Measurements from ENCODE around the gene FDXR. TPM values are rescaled to one million over a fixed set of nuclear protein-coding genes. Genes with fewer than 3 reads are reported as not detected.

FDXR gene
- total RNA-seq, 1 experiment from 2014 or later, result 3.2 TPM

DNA sequence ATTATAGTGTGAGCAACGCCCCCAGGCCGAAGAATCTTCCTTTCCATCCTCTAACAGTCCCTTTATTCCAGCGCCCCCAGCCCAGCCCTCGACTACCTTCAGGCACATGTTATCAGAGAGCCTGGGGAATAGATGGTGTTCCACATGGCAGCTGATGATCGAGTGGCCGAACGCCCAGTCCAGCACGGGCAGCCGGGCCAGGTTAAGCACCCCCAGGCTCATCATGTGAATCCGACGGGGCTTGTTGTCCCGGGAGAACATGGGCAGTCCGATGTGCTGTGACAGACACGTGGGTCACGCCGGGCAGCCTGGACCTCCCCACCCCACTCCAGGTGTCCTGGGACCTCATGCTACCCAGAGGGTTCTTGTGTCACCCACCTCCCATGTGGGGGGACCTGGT lies 6.5 kb upstream of the FDXR start:
- H3K4me3 ChIP-seq (ENCODE audit: low read length), result no peak overlapping the region
- no peaks in the 10 kb centered on the region for H3K27me3 ChIP-seq (ENCODE audit: low read length)
- H3K4me1 ChIP-seq (ENCODE audit: low read length), result peaks cover 1% of the 10 kb centered on the region
- no peaks in the 10 kb centered on the region for H4K20me1 ChIP-seq (ENCODE audit: insufficient read depth, low read depth, low read length)
- no peaks in the 10 kb centered on the region for H3K36me3 ChIP-seq (ENCODE audit: insufficient read depth, low read length)
- no peaks in the 10 kb centered on the region for H3K9me3 ChIP-seq (ENCODE audit: low read length)
- H3K9me2 ChIP-seq (replicated peaks; ENCODE audit: insufficient read depth, low read length), result no peaks in the 10 kb centered on the region
- H3K4me2 ChIP-seq (ENCODE audit: low read depth, low read length, poor library complexity, severe bottlenecking), result no peak overlapping the region
- no peak for DNase-seq
- no peak overlapping the region for H3K9ac ChIP-seq (ENCODE audit: low read length)
- no peaks in the 10 kb centered on the region for H3K79me2 ChIP-seq (ENCODE audit: low read length)
- no peak overlapping the region for H2AFZ ChIP-seq (ENCODE audit: low read length)
- H3K27ac ChIP-seq (ENCODE audit: low read length), result no peak overlapping the region

DNA sequence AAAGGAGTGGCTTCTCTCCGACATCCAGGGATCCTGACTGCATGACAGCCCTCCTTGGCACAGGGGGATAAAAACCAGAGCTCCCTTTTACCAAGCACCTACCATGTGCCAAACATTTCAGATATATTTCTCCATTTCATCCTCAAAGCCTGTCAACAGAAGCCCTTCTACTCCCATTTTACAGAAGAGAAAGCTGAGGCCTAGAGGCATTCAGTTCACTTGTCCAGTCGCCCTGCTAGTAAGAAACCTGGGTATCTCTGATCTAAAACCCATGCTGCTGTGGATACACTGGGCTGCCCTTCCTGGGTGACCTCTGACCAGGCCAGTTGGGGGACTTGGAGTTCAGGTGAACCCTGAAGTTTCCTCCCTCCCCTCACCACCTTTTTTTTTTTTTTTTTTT lies 5.9 kb upstream of the FDXR start:
- H4K20me1 ChIP-seq (ENCODE audit: insufficient read depth, low read depth, low read length), result no peaks in the 10 kb centered on the region
- H3K4me2 ChIP-seq (ENCODE audit: low read depth, low read length, poor library complexity, severe bottlenecking), result no peak overlapping the region
- no peak for DNase-seq
- no peak overlapping the region for H2AFZ ChIP-seq (ENCODE audit: low read length)
- H3K79me2 ChIP-seq (ENCODE audit: low read length), result no peaks in the 10 kb centered on the region
- H3K9me2 ChIP-seq (replicated peaks; ENCODE audit: insufficient read depth, low read length), result no peaks in the 10 kb centered on the region
- no peak overlapping the region for H3K4me3 ChIP-seq (ENCODE audit: low read length)
- no peaks in the 10 kb centered on the region for H3K9me3 ChIP-seq (ENCODE audit: low read length)
- H3K4me1 ChIP-seq (ENCODE audit: low read length), result peaks cover 8% of the 10 kb centered on the region
- no peaks in the 10 kb centered on the region for H3K36me3 ChIP-seq (ENCODE audit: insufficient read depth, low read length)
- no peak overlapping the region for H3K9ac ChIP-seq (ENCODE audit: low read length)
- no peak overlapping the region for H3K27ac ChIP-seq (ENCODE audit: low read length)
- no peaks in the 10 kb centered on the region for H3K27me3 ChIP-seq (ENCODE audit: low read length)

DNA sequence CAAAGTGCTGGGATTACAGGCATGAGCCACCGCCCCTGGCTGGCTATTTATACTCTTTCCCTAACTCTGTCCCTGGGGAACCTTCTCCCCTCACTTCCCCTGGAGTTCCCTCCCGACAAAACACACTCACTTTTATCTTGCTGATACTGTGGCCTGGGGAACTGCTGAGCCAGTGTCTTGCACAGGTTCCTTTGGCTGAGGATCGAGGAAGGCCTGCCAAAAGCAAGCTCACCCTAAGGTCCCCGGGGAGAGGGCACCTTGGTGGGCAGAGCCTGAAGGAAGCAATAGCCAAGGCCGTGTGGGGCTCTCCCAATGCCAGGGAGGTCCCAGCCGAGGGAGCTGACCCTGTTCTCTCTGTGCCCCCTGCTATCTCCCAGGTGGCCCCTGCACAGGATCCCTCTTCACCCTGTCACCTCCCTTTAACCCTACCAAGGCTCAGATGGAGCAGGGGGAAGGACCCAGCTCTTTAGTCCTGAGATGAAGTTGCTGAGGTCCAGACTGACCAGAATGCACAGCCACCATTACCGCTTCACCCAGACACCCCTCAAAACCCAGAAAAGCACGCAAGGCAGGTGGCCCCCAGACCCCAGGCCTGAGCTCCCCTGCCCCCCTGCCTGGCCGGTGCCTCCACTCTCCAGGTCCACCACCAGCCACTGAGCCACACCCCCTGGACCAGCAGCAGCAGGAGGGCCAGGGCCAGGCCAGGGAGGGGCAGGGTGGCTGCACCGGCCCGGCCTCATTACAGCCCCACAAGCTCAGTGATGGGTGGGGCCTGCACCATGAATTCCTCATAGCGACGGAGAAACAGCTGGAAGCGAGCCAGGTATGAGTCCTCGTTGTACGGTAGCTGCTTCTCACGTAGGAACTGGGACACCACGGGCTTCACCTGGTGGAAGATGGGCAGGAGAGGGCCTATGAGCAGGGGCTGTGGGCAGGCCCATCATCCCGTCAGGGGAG lies 5.1 kb upstream of the FDXR start:
- Histone ChIP-seq H3K27me3 (ENCODE audit: low read length) (no peaks in the 10 kb centered on the region), H3K36me3 (ENCODE audit: insufficient read depth, low read length) (no peaks in the 10 kb centered on the region), H3K9me3 (ENCODE audit: low read length) (no peaks in the 10 kb centered on the region), H3K4me1 (ENCODE audit: low read length) (peaks cover 9% of the 10 kb centered on the region), H3K27ac (ENCODE audit: low read length) (no peak overlapping the region), H3K79me2 (ENCODE audit: low read length) (no peaks in the 10 kb centered on the region), H3K9ac (ENCODE audit: low read length) (no peak overlapping the region), H3K4me3 (ENCODE audit: low read length) (no peak overlapping the region), H4K20me1 (ENCODE audit: insufficient read depth, low read depth, low read length) (no peaks in the 10 kb centered on the region), H2AFZ (ENCODE audit: low read length) (no peak overlapping the region), H3K4me2 (ENCODE audit: low read depth, low read length, poor library complexity, severe bottlenecking) (no peak overlapping the region), H3K9me2 (replicated peaks; ENCODE audit: insufficient read depth, low read length) (no peaks in the 10 kb centered on the region)
- DNase-seq, result no peak

DNA sequence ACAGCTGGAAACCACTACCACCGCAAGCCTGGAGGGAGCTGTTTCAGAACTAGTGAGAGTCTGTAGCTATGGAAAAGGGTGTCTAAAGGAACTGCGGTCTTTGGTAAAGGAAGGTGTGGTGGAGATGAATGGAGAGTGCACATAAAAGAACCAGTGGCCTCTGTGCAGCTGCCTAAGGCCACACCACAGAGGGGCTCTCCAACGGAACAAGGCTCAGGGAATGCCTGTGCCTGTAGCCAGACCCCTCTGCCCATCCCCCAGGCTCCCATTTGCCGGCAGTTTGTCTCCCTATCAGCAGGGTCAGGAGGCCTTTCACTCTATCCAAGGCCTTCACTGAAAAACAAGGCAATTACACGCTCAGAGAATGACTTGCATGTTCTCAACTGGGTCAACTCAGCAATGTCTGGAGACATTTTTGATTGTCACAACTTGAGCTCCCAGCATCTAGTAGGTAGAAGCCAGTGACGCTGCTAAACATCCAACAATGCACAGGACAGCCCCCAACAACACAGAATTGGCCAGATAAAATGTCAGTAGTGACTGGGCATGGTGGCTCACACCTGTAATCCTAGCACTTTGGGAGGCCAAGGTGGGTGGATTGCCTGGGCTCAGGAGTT lies 3.3 kb upstream of the FDXR start:
- H3K27ac ChIP-seq (ENCODE audit: low read length), result no peak overlapping the region
- peak overlapping the region; percentile 49; the same call in 1 of the 2 replicates for H2AFZ ChIP-seq (ENCODE audit: low read length)
- H3K9me3 ChIP-seq (ENCODE audit: low read length), result no peaks in the 10 kb centered on the region
- peaks cover 21% of the 10 kb centered on the region for H3K4me1 ChIP-seq (ENCODE audit: low read length)
- no peaks in the 10 kb centered on the region for H3K79me2 ChIP-seq (ENCODE audit: low read length)
- H3K9ac ChIP-seq (ENCODE audit: low read length), result no peak overlapping the region
- DNase-seq, result no peak
- no peaks in the 10 kb centered on the region for H4K20me1 ChIP-seq (ENCODE audit: insufficient read depth, low read depth, low read length)
- no peaks in the 10 kb centered on the region for H3K27me3 ChIP-seq (ENCODE audit: low read length)
- no peak overlapping the region for H3K4me3 ChIP-seq (ENCODE audit: low read length)
- no peak overlapping the region for H3K4me2 ChIP-seq (ENCODE audit: low read depth, low read length, poor library complexity, severe bottlenecking)
- H3K36me3 ChIP-seq (ENCODE audit: insufficient read depth, low read length), result no peaks in the 10 kb centered on the region
- no peaks in the 10 kb centered on the region for H3K9me2 ChIP-seq (replicated peaks; ENCODE audit: insufficient read depth, low read length)

DNA sequence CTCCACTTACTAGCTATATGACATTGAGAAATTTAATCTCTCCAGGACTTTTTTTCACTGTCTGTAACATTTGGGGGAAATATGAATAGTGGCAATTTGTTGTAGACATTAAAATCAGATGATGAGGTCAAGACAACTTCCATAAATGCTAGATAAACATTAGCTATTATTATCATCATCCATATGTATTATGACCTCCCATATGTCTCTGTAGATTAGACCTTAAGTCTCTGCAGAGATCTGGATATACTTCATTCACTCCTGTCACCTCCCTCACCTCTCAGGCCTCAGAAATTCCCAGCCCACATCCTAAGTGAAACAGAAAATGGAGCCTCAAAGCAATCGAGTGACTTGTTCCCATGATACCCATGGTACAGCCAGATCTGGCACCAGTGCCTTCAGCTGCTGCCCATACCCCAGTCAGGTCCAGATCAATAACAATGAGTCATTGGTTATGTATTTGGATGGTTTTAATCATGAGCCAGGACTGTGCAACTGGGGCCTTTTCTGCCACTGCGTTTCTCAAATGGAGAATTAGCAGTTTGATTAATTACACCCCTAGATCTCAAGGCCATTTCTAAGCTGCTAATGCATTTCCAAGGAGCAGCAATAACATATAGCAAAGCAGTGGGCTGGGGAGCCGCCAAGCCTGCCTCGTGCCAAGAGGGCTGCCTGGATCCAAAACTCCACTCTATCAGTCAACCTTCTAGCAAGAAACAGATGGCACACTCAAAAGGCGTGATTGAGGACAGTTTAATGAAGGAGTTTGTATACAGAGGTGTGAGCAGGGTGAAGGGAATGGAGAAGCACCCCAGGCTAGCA lies 2.6 kb upstream of the FDXR start:
- Histone ChIP-seq H2AFZ (ENCODE audit: low read length) (peak overlapping the region; percentile 49; the same call in 1 of the 2 replicates), H3K4me2 (ENCODE audit: low read depth, low read length, poor library complexity, severe bottlenecking) (no peak overlapping the region), H3K9ac (ENCODE audit: low read length) (no peak overlapping the region), H3K36me3 (ENCODE audit: insufficient read depth, low read length) (no peaks in the 10 kb centered on the region), H3K27me3 (ENCODE audit: low read length) (no peaks in the 10 kb centered on the region), H3K9me3 (ENCODE audit: low read length) (no peaks in the 10 kb centered on the region), H3K79me2 (ENCODE audit: low read length) (no peaks in the 10 kb centered on the region), H4K20me1 (ENCODE audit: insufficient read depth, low read depth, low read length) (no peaks in the 10 kb centered on the region), H3K4me3 (ENCODE audit: low read length) (no peak overlapping the region), H3K27ac (ENCODE audit: low read length) (no peak overlapping the region), H3K9me2 (replicated peaks; ENCODE audit: insufficient read depth, low read length) (no peaks in the 10 kb centered on the region), H3K4me1 (ENCODE audit: low read length) (peaks cover 21% of the 10 kb centered on the region)
- DNase-seq, result no peak

DNA sequence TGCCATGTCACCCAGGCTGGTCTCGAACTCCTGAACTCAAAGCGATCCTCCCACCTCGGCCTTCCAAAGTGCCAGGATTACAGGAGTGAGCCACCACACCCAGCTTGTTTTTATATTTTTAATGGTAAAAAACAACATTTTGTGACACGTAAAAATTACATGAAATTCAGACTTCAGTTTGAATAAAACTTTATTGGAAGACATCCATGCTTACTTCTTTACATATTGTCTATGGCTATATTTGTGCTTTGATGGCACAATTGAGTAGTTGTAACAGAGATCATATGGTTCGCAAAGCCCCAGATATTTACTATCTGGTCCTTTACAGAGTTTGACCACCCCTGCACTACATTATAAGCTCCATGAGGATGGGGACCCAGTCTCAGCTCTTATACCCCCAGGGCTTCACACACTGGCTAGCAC lies 1.8 kb upstream of the FDXR start:
- no peaks in the 10 kb centered on the region for H3K36me3 ChIP-seq (ENCODE audit: insufficient read depth, low read length)
- no peak overlapping the region for H3K27ac ChIP-seq (ENCODE audit: low read length)
- no peaks in the 10 kb centered on the region for H3K79me2 ChIP-seq (ENCODE audit: low read length)
- no peak overlapping the region for H2AFZ ChIP-seq (ENCODE audit: low read length)
- H3K4me3 ChIP-seq (ENCODE audit: low read length), result 0 out of 2 replicates have a peak overlapping the region, but pooled peaks have one; percentile 86
- no peaks in the 10 kb centered on the region for H4K20me1 ChIP-seq (ENCODE audit: insufficient read depth, low read depth, low read length)
- no peaks in the 10 kb centered on the region for H3K9me3 ChIP-seq (ENCODE audit: low read length)
- H3K4me1 ChIP-seq (ENCODE audit: low read length), result peaks cover 21% of the 10 kb centered on the region
- H3K9me2 ChIP-seq (replicated peaks; ENCODE audit: insufficient read depth, low read length), result no peaks in the 10 kb centered on the region
- H3K27me3 ChIP-seq (ENCODE audit: low read length), result no peaks in the 10 kb centered on the region
- no peak for DNase-seq
- H3K4me2 ChIP-seq (ENCODE audit: low read depth, low read length, poor library complexity, severe bottlenecking), result peak overlapping the region; percentile 79
- H3K9ac ChIP-seq (ENCODE audit: low read length), result 0 out of 2 replicates have a peak overlapping the region, but pooled peaks have one; percentile 85

DNA sequence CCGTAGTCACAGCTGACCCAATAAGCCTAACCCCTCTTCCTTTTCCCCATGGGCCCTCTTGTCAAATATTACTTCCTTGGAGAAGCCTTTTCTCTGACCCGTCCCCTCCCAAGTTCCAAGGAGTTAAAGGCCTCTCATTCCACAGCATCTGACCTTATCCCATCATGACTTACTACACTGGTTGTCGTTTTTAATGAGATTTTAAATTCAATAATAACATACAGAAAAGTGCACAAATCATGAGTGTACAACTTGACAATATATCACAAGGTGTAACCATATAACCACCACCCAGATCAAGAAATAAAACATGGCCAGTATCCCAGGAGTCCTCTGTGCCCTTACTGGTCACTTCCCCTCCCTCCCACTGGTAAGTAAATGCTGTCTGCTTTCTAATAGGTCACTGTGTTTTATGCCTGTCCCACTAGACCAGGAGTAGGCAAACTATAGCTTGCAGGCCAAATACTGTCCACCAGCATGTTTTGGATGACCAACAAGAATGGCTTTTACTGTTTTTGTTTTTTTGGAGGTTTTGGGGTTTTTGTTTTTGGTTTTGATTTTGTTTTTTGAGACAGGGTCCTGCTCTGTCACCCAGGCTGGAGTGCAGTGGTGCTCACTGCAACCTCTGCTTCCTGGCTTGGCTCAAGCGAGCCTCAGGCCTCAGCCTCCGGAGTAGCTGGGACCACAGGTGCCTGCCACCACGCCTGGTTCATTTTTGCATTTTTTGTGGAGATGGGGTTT lies 1.2 kb upstream of the FDXR start:
- H3K4me1 ChIP-seq (ENCODE audit: low read length), result peaks cover 21% of the 10 kb centered on the region
- H3K9ac ChIP-seq (ENCODE audit: low read length), result peak overlapping the region; percentile 85
- DNase-seq, result no peak
- no peaks in the 10 kb centered on the region for H3K9me2 ChIP-seq (replicated peaks; ENCODE audit: insufficient read depth, low read length)
- H3K9me3 ChIP-seq (ENCODE audit: low read length), result no peaks in the 10 kb centered on the region
- peak overlapping the region; percentile 79 for H3K4me2 ChIP-seq (ENCODE audit: low read depth, low read length, poor library complexity, severe bottlenecking)
- H2AFZ ChIP-seq (ENCODE audit: low read length), result no peak overlapping the region
- no peaks in the 10 kb centered on the region for H3K79me2 ChIP-seq (ENCODE audit: low read length)
- peak overlapping the region; percentile 24; the same call in 1 of the 2 replicates for H3K27ac ChIP-seq (ENCODE audit: low read length)
- H3K27me3 ChIP-seq (ENCODE audit: low read length), result no peaks in the 10 kb centered on the region
- H4K20me1 ChIP-seq (ENCODE audit: insufficient read depth, low read depth, low read length), result no peaks in the 10 kb centered on the region
- peak overlapping the region; percentile 86 for H3K4me3 ChIP-seq (ENCODE audit: low read length)
- no peaks in the 10 kb centered on the region for H3K36me3 ChIP-seq (ENCODE audit: insufficient read depth, low read length)

Data from Karpas-422 (cell line).